Measurements from ENCODE around the gene ZXDB. TPM values are rescaled to one million over a fixed set of nuclear protein-coding genes. Genes with fewer than 3 reads are reported as not detected.
A peak's percentile ranks its signal among the peaks of the same experiment; 100 is the strongest.

ZXDB gene
- total and polyA plus RNA-seq, 2 of the 13 experiments (the other 11 are each of a cell fraction or from before 2014, with no cell fraction given) = 4.5 to 9.0 TPM

DNA sequence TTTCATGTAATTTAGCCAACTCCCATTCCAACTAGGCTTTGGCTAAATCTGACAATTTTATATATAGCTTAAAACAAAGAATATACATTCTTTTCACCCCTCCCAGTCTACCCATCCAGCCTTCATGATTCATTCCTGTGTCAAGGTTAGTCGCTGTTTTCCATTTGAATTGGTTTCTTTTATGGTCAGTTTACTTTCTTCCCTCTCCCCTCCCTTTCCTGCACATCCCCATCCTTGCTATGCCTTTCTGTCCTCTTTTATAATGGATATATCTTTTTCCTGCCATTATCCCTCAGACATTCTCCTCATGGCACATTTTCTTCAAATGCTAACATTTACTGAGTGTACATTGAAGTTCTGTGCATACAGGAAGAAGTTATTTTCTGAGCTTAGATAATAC, 4.7 kb downstream of the ZXDB start (continued):
- TF ChIP-seq, protein P1, sequence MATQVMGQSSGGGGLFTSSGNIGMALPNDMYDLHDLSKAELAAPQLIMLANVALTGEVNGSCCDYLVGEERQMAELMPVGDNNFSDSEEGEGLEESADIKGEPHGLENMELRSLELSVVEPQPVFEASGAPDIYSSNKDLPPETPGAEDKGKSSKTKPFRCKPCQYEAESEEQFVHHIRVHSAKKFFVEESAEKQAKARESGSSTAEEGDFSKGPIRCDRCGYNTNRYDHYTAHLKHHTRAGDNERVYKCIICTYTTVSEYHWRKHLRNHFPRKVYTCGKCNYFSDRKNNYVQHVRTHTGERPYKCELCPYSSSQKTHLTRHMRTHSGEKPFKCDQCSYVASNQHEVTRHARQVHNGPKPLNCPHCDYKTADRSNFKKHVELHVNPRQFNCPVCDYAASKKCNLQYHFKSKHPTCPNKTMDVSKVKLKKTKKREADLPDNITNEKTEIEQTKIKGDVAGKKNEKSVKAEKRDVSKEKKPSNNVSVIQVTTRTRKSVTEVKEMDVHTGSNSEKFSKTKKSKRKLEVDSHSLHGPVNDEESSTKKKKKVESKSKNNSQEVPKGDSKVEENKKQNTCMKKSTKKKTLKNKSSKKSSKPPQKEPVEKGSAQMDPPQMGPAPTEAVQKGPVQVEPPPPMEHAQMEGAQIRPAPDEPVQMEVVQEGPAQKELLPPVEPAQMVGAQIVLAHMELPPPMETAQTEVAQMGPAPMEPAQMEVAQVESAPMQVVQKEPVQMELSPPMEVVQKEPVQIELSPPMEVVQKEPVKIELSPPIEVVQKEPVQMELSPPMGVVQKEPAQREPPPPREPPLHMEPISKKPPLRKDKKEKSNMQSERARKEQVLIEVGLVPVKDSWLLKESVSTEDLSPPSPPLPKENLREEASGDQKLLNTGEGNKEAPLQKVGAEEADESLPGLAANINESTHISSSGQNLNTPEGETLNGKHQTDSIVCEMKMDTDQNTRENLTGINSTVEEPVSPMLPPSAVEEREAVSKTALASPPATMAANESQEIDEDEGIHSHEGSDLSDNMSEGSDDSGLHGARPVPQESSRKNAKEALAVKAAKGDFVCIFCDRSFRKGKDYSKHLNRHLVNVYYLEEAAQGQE (IDR thresholded peaks at IDR 0.05; ENCODE audit: borderline replicate concordance in 1 of 2, low read depth in 1 of 2, low read length in 2 of 2) = no peak
- TF ChIP-seq KLF15 (CRISPR knock-in tag; IDR thresholded peaks at IDR 0.05; ENCODE audit: borderline replicate concordance) (no peak), ELF1 (CRISPR knock-in tag; IDR thresholded peaks at IDR 0.05) (no peak), NFIC (IDR thresholded peaks at IDR 0.05; ENCODE audit: low read length) (no peak)

DNA sequence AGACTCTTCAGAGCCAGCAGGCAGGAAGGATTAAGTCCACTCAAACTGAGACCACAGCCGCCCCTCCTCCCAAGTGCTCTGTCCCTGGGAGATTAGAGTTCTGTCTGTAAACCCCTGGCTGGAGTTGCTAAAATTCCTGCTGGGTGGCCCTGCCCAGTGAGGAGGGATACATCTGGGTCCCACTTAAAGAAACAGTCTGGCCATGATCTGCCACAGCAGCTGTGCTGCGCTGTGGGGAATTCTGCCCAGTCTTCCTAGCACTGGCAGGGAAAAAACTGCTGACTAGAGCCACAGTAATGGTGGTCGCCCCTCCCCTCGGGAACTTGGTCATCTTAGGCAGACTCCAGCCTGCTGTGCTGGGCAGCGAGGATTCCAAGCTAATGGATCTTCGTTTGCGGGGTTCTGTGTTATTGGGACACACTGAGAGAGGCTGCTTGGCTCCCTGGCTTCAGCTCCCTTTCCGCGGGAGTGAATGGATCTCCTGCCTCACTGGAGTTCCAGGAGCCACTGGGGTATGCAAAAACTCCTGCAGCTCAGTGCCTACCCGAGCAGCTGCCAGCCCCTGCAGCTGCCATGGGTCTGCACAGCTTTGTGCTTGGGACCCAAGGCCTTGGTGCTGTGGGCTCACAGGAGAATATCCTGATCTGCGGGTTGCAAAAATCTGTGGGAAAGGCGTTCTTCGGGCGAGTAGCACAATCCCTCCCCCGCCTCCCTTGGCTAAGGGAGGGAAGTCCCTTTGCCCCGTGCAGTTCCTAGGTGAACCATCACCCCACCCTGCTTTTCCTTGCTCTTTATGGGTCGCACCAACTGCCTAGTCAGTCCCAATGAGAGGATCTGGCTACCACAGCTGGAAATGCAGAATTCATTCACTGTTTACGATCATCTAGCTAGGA, 15.7 kb downstream of the ZXDB start:
- Histone ChIP-seq H3K27ac (ENCODE audit: extremely low read length, insufficient read depth, low read length) (no peak overlapping the region), H2AFZ (ENCODE audit: low read length) (no peak overlapping the region), H3K36me3 (replicated peaks in 1 of 2; ENCODE audit: control insufficient read depth in 1 of 2, insufficient read depth in 2 of 2, low read length in 2 of 2) (no peaks in the 10 kb centered on the region), H3K79me2 (ENCODE audit: insufficient read depth, low read length) (no peaks in the 10 kb centered on the region), H3K9me3 (ENCODE audit: low read length) (no peaks in the 10 kb centered on the region), H3K4me2 (ENCODE audit: low read depth, low read length) (no peak overlapping the region; the same call in 1 of the 2 replicates), H3K9ac (ENCODE audit: insufficient read depth, low read depth, low read length) (no peak overlapping the region), H3K27me3 (ENCODE audit: control insufficient read depth in 1 of 2, insufficient read depth in 2 of 2, low read length in 2 of 2) (no peaks in the 10 kb centered on the region), H3K4me3 (replicated peaks in 1 of 3; ENCODE audit: insufficient read depth in 1 of 3, low read depth in 2 of 3, low read length in 3 of 3) (no peak overlapping the region), H3K4me1 (ENCODE audit: insufficient read depth, low read length) (0 out of 2 replicates have a peak, but pooled peaks cover 15% of the 10 kb centered on the region), H4K20me1 (ENCODE audit: insufficient read depth, low read length) (no peaks in the 10 kb centered on the region)
- CTCF ChIA-PET (ENCODE audit: low intra/inter-chr PET ratio, low total read pairs) = no interaction called here
- WGBS (ENCODE audit: low lambda C conversion rate) = no CpG with 5 or more reads among the region's 18 CpGs
- intact Hi-C loops (cut with micrococcal nuclease; ENCODE audit: unreplicated experiment) (no loop called here), in situ Hi-C loops (cut with HindIII; ENCODE audit: extremely low pct_ligation_motif_present, low pct_unique_long_range_greater_than_20kb) (no loop called here)
- no peak for TF ChIP-seq DMAP1 (CRISPR knock-in tag; IDR thresholded peaks at IDR 0.05)
- TF ChIP-seq, protein P2, sequence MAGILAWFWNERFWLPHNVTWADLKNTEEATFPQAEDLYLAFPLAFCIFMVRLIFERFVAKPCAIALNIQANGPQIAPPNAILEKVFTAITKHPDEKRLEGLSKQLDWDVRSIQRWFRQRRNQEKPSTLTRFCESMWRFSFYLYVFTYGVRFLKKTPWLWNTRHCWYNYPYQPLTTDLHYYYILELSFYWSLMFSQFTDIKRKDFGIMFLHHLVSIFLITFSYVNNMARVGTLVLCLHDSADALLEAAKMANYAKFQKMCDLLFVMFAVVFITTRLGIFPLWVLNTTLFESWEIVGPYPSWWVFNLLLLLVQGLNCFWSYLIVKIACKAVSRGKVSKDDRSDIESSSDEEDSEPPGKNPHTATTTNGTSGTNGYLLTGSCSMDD (CRISPR knock-in tag; IDR thresholded peaks at IDR 0.05) = no peak
- TF ChIP-seq PITX1 (CRISPR knock-in tag; IDR thresholded peaks at IDR 0.05) = no peak
- no peak for TF ChIP-seq ZNF17 (CRISPR knock-in tag; IDR thresholded peaks at IDR 0.05)
- TF ChIP-seq FLYWCH1 (CRISPR knock-in tag; IDR thresholded peaks at IDR 0.05) = no peak
- TF ChIP-seq, protein P3, sequence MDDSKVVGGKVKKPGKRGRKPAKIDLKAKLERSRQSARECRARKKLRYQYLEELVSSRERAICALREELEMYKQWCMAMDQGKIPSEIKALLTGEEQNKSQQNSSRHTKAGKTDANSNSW (CRISPR knock-in tag; IDR thresholded peaks at IDR 0.05; ENCODE audit: borderline replicate concordance) = no peak
- DNase-seq (ENCODE audit: low spot score) (no peak), FAIRE-seq (no peak), ATAC-seq (peak; percentile 52; the same call in 2 of the 3 replicates)
- POLR2A ChIA-PET = no interaction called here
- no TSS peak for BruUV-seq (replicated peaks)
